Mucosa of stomach (tissue), 1 donor: ENCODE data around the gene ZC3H7B.

ENCODE experiments used
- H3K27me3 ChIP-seq: one replicate; pipeline ENCODE4 v1.7.0; 2013; ENCODE audit warnings: mild to moderate bottlenecking, low read length; ENCODE audit not compliant: control insufficient read depth, insufficient read depth
- H3K36me3 ChIP-seq: one replicate; pipeline ENCODE4 v1.7.0; 2013; ENCODE audit warnings: low read length; ENCODE audit not compliant: control insufficient read depth, insufficient read depth
- H3K4me1 ChIP-seq: one replicate; pipeline ENCODE4 v1.7.0; 2013; ENCODE audit warnings: mild to moderate bottlenecking, low read length; ENCODE audit not compliant: control insufficient read depth, insufficient read depth
- H3K4me3 ChIP-seq: one replicate; pipeline ENCODE4 v1.7.0; 2013; ENCODE audit warnings: low read length
- H3K9ac ChIP-seq: one replicate; pipeline ENCODE4 v1.7.0; 2013; ENCODE audit warnings: mild to moderate bottlenecking, low read length, moderate library complexity
- H3K9me3 ChIP-seq: one replicate; pipeline ENCODE4 v1.7.0; 2013; ENCODE audit warnings: mild to moderate bottlenecking, low read length, moderate library complexity; ENCODE audit not compliant: control insufficient read depth
- donor health status: Pancreatic carcinoma.

ZC3H7B gene

GRCh38 chr22:41352058-41352457 lies 50.7 kb downstream of the ZC3H7B start:
- H3K27me3 ChIP-seq: no peaks in the 10 kb centered on the region
- no peaks in the 10 kb centered on the region for H3K9me3 ChIP-seq
- H3K9ac ChIP-seq: no peak overlapping the region
- no peaks in the 10 kb centered on the region for H3K4me1 ChIP-seq
- peaks cover 8% of the 10 kb centered on the region for H3K36me3 ChIP-seq
- H3K4me3 ChIP-seq: no peak overlapping the region

- Histone ChIP-seq H3K9me3 (no peaks in the 10 kb centered on the region), H3K4me1 (no peaks in the 10 kb centered on the region), H3K36me3 (peaks cover 12% of the 10 kb centered on the region), H3K9ac (no peak overlapping the region), H3K4me3 (no peak overlapping the region), H3K27me3 (no peaks in the 10 kb centered on the region)
Measured at GRCh38 chr22:41353862-41354575, 52.7 kb downstream of the ZC3H7B start.

GRCh38 chr22:41354979-41355378 lies 53.7 kb downstream of the ZC3H7B start:
- peaks cover 12% of the 10 kb centered on the region for H3K36me3 ChIP-seq
- H3K27me3 ChIP-seq: no peaks in the 10 kb centered on the region
- no peak overlapping the region for H3K4me3 ChIP-seq
- H3K4me1 ChIP-seq: no peaks in the 10 kb centered on the region
- no peak overlapping the region for H3K9ac ChIP-seq
- no peaks in the 10 kb centered on the region for H3K9me3 ChIP-seq

GRCh38 chr22:41355895-41356294 lies 54.6 kb downstream of the ZC3H7B start:
- Histone ChIP-seq H3K4me1 (no peaks in the 10 kb centered on the region), H3K4me3 (no peak overlapping the region), H3K9me3 (no peaks in the 10 kb centered on the region), H3K27me3 (no peaks in the 10 kb centered on the region), H3K36me3 (peaks cover 12% of the 10 kb centered on the region), H3K9ac (no peak overlapping the region)

GRCh38 chr22:41356430-41357028 lies 55.2 kb downstream of the ZC3H7B start:
- Histone ChIP-seq H3K27me3 (no peaks in the 10 kb centered on the region), H3K36me3 (peaks cover 12% of the 10 kb centered on the region), H3K4me3 (no peak overlapping the region), H3K4me1 (no peaks in the 10 kb centered on the region), H3K9me3 (no peaks in the 10 kb centered on the region), H3K9ac (no peak overlapping the region)

GRCh38 chr22:41357191-41357590 lies 55.9 kb downstream of the ZC3H7B start:
- no peaks in the 10 kb centered on the region for H3K9me3 ChIP-seq
- no peaks in the 10 kb centered on the region for H3K27me3 ChIP-seq
- H3K36me3 ChIP-seq: peaks cover 12% of the 10 kb centered on the region
- H3K4me1 ChIP-seq: no peaks in the 10 kb centered on the region
- no peak overlapping the region for H3K9ac ChIP-seq
- no peak overlapping the region for H3K4me3 ChIP-seq

GRCh38 chr22:41358927-41359326 lies 57.6 kb downstream of the ZC3H7B start:
- H3K27me3 ChIP-seq: no peaks in the 10 kb centered on the region
- H3K9ac ChIP-seq: no peak overlapping the region
- peaks cover 12% of the 10 kb centered on the region for H3K36me3 ChIP-seq
- H3K4me3 ChIP-seq: no peak overlapping the region
- H3K4me1 ChIP-seq: no peaks in the 10 kb centered on the region
- no peaks in the 10 kb centered on the region for H3K9me3 ChIP-seq

GRCh38 chr22:41359376-41359775 lies 58.1 kb downstream of the ZC3H7B start:
- Histone ChIP-seq H3K36me3 (peaks cover 12% of the 10 kb centered on the region), H3K9me3 (no peaks in the 10 kb centered on the region), H3K27me3 (no peaks in the 10 kb centered on the region), H3K4me3 (no peak overlapping the region), H3K9ac (no peak overlapping the region), H3K4me1 (peaks cover 2% of the 10 kb centered on the region)

- H3K9ac ChIP-seq: no peak overlapping the region
- H3K9me3 ChIP-seq: no peaks in the 10 kb centered on the region
- H3K27me3 ChIP-seq: no peaks in the 10 kb centered on the region
- peaks cover 10% of the 10 kb centered on the region for H3K4me1 ChIP-seq
- H3K4me3 ChIP-seq: no peak overlapping the region
- peaks cover 12% of the 10 kb centered on the region for H3K36me3 ChIP-seq
Measured at GRCh38 chr22:41360126-41360525, 58.8 kb downstream of the ZC3H7B start.

GRCh38 chr22:41361716-41362310 lies 60.5 kb downstream of the ZC3H7B start:
- no peaks in the 10 kb centered on the region for H3K9me3 ChIP-seq
- H3K27me3 ChIP-seq: no peaks in the 10 kb centered on the region
- peaks cover 27% of the 10 kb centered on the region for H3K4me1 ChIP-seq
- H3K9ac ChIP-seq: no peak overlapping the region
- H3K4me3 ChIP-seq: no peak overlapping the region
- H3K36me3 ChIP-seq: peaks cover 7% of the 10 kb centered on the region

- Histone ChIP-seq H3K4me3 (no peak overlapping the region), H3K4me1 (peaks cover 33% of the 10 kb centered on the region), H3K36me3 (peaks cover 6% of the 10 kb centered on the region), H3K9me3 (no peaks in the 10 kb centered on the region), H3K9ac (no peak overlapping the region), H3K27me3 (no peaks in the 10 kb centered on the region)
Measured at GRCh38 chr22:41362615-41363014, 61.3 kb downstream of the ZC3H7B start.

- no peaks in the 10 kb centered on the region for H3K9me3 ChIP-seq
- H3K4me3 ChIP-seq: no peak overlapping the region
- no peaks in the 10 kb centered on the region for H3K36me3 ChIP-seq
- H3K27me3 ChIP-seq: no peaks in the 10 kb centered on the region
- H3K4me1 ChIP-seq: peaks cover 47% of the 10 kb centered on the region
- H3K9ac ChIP-seq: no peak overlapping the region
Measured at GRCh38 chr22:41364233-41364632, 62.9 kb downstream of the ZC3H7B start.
